Measurements from ENCODE around the gene HUWE1.
A peak's percentile ranks its signal among the peaks of the same experiment; 100 is the strongest.
"Not testable (repeated sequence)": the region's sequence is repeated elsewhere in the genome, so short reads cannot be mapped to it uniquely, and the experiment has no call there.

HUWE1 gene

GRCh38 chrX:53686151-53686885, at the start of gene HUWE1:
Gene HUWE1, minus strand, starts transcription at chrX:53686719. Its CDS starts 32,612 bp downstream, at chrX:53654107.
- peak; percentile 67 for DNase-seq

- no peak for DNase-seq
These were observed 46.3 kb upstream of the HUWE1 start for GRCh38 chrX:53732797-53733196.

GRCh38 chrX:53729751-53730150, 43.2 kb upstream of the HUWE1 start:
- DNase-seq: no peak

GRCh38 chrX:53728506-53728905, 42.0 kb upstream of the HUWE1 start:
- no peak for DNase-seq

GRCh38 chrX:53724872-53725271, 38.4 kb upstream of the HUWE1 start:
- no peak for DNase-seq

- no peak for DNase-seq
These were observed 36.9 kb upstream of the HUWE1 start for GRCh38 chrX:53723381-53723780.

- not testable (repeated sequence) for DNase-seq
These were observed 35.1 kb upstream of the HUWE1 start for GRCh38 chrX:53721610-53722009.

- not testable (repeated sequence) for DNase-seq
These were observed 33.1 kb upstream of the HUWE1 start for GRCh38 chrX:53719666-53720065.

- no peak for DNase-seq
These were observed 31.6 kb upstream of the HUWE1 start for GRCh38 chrX:53718073-53718472.

GRCh38 chrX:53717205-53717604, 30.7 kb upstream of the HUWE1 start:
- DNase-seq: no peak

GRCh38 chrX:53716328-53717088, 30.0 kb upstream of the HUWE1 start:
- peak; percentile 15 for DNase-seq

GRCh38 chrX:53715346-53715924, 28.9 kb upstream of the HUWE1 start:
- DNase-seq: no peak

- DNase-seq: peak; percentile 12
These were observed 28.2 kb upstream of the HUWE1 start for GRCh38 chrX:53714580-53715345.

- no peak for DNase-seq
These were observed 27.6 kb upstream of the HUWE1 start for GRCh38 chrX:53713987-53714579.

GRCh38 chrX:53711436-53711835, 24.9 kb upstream of the HUWE1 start:
- no peak for DNase-seq

GRCh38 chrX:53704854-53705253, 18.3 kb upstream of the HUWE1 start:
- no peak for DNase-seq

- DNase-seq: no peak
These were observed 17.8 kb upstream of the HUWE1 start for GRCh38 chrX:53704294-53704693.

GRCh38 chrX:53695946-53696549, 9.5 kb upstream of the HUWE1 start:
- DNase-seq: no peak

GRCh38 chrX:53694642-53695041, 8.1 kb upstream of the HUWE1 start:
- no peak for DNase-seq

GRCh38 chrX:53688300-53688699, 1.8 kb upstream of the HUWE1 start:
- DNase-seq: no peak

GRCh38 chrX:53685711-53686110, 808 bp downstream of the HUWE1 start:
- DNase-seq: no peak
